Measurements from ENCODE around the gene FLNB. TPM values are rescaled to one million over a fixed set of nuclear protein-coding genes. Genes with fewer than 3 reads are reported as not detected.

The FLNB gene
- total and polyA plus RNA-seq, 2 of the 13 experiments (the other 11 are each of a cell fraction or from before 2014, with no cell fraction given) = 106 to 130 TPM

DNA sequence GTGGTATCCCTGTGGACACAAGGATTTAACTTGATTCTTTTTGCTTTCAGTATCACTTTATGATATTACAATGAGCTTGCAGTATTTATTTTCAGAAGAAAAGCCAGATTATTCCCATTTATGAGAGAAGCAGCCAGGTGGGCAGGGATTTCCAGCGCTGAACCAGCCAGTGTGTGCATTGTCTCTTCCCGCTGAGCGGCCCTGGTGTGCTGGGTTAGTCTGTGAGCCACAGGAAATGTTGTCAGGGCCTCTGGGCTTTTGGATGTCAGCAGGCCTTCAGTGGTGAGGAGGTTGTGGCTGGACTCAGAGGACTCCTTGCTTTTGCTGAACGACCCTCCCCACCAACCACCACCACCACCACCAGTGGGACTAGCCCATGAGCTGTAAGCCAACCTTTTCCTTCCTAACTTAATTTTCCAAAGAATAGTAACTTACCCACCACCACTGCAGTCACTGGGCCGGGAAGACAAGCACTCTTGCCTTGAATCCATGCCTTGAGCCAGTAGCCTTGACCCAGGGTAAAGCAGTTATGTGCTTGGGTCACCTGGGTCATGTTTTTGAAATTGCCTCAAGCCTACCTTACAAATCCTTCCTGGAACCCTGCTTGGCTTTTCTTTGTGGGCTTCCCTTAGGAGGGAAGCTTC lies 33.1 kb downstream of the FLNB start (continued):
- no peak for TF ChIP-seq TCF7L2 (IDR thresholded peaks at IDR 0.05; ENCODE audit: low read depth, low read length)
- TF ChIP-seq RFXANK (CRISPR knock-in tag; IDR thresholded peaks at IDR 0.05) = no peak
- no peak for TF ChIP-seq ZNF772 (CRISPR knock-in tag; IDR thresholded peaks at IDR 0.05)
- TF ChIP-seq, protein P1, sequence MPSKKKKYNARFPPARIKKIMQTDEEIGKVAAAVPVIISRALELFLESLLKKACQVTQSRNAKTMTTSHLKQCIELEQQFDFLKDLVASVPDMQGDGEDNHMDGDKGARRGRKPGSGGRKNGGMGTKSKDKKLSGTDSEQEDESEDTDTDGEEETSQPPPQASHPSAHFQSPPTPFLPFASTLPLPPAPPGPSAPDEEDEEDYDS (CRISPR knock-in tag; IDR thresholded peaks at IDR 0.05) = no peak
- no peak for TF ChIP-seq THYN1 (CRISPR knock-in tag; IDR thresholded peaks at IDR 0.05; ENCODE audit: borderline replicate concordance, low read depth)
- no peak for TF ChIP-seq HHEX (CRISPR knock-in tag; IDR thresholded peaks at IDR 0.05)
- TF ChIP-seq, protein P2, sequence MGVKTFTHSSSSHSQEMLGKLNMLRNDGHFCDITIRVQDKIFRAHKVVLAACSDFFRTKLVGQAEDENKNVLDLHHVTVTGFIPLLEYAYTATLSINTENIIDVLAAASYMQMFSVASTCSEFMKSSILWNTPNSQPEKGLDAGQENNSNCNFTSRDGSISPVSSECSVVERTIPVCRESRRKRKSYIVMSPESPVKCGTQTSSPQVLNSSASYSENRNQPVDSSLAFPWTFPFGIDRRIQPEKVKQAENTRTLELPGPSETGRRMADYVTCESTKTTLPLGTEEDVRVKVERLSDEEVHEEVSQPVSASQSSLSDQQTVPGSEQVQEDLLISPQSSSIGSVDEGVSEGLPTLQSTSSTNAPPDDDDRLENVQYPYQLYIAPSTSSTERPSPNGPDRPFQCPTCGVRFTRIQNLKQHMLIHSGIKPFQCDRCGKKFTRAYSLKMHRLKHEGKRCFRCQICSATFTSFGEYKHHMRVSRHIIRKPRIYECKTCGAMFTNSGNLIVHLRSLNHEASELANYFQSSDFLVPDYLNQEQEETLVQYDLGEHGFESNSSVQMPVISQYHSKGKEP (CRISPR knock-in tag; IDR thresholded peaks at IDR 0.05) = no peak
- no peak for TF ChIP-seq ZNF136 (CRISPR knock-in tag; IDR thresholded peaks at IDR 0.05; ENCODE audit: low read depth)
- TF ChIP-seq SNAPC2 (CRISPR knock-in tag; IDR thresholded peaks at IDR 0.05) = no peak
- TF ChIP-seq RXRB (CRISPR knock-in tag; IDR thresholded peaks at IDR 0.05; ENCODE audit: borderline replicate concordance) = peak; percentile 7; the same call in 1 of the 2 replicates
- no peak for TF ChIP-seq MATR3 (CRISPR knock-in tag; IDR thresholded peaks at IDR 0.05)
- TF ChIP-seq SRSF4 (IDR thresholded peaks at IDR 0.05; ENCODE audit: low read depth, low read length, poor library complexity, severe bottlenecking) = no peak
- TF ChIP-seq HNF4A (CRISPR knock-in tag; IDR thresholded peaks at IDR 0.05) = peak; percentile 45; the same call in 1 of the 2 replicates
- TF ChIP-seq ZNF878 (CRISPR knock-in tag; IDR thresholded peaks at IDR 0.05) = no peak
- TF ChIP-seq, protein P3, sequence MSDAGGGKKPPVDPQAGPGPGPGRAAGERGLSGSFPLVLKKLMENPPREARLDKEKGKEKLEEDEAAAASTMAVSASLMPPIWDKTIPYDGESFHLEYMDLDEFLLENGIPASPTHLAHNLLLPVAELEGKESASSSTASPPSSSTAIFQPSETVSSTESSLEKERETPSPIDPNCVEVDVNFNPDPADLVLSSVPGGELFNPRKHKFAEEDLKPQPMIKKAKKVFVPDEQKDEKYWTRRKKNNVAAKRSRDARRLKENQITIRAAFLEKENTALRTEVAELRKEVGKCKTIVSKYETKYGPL (CRISPR knock-in tag; IDR thresholded peaks at IDR 0.05) = no peak
- 0 out of 2 replicates have a peak, but pooled peaks have one; percentile 12 for TF ChIP-seq MYC (CRISPR knock-in tag; IDR thresholded peaks at IDR 0.05; ENCODE audit: borderline replicate concordance)
- no peak for TF ChIP-seq MIER2 (CRISPR knock-in tag; IDR thresholded peaks at IDR 0.05)
- TF ChIP-seq ZNF160 (CRISPR knock-in tag; IDR thresholded peaks at IDR 0.05) = no peak
- TF ChIP-seq ZNF431 (CRISPR knock-in tag; IDR thresholded peaks at IDR 0.05; ENCODE audit: borderline replicate concordance, low read depth) = no peak
- TF ChIP-seq POLR2AphosphoS5 (IDR thresholded peaks at IDR 0.05; ENCODE audit: low read depth, low read length) = no peak
- TF ChIP-seq, protein P4, sequence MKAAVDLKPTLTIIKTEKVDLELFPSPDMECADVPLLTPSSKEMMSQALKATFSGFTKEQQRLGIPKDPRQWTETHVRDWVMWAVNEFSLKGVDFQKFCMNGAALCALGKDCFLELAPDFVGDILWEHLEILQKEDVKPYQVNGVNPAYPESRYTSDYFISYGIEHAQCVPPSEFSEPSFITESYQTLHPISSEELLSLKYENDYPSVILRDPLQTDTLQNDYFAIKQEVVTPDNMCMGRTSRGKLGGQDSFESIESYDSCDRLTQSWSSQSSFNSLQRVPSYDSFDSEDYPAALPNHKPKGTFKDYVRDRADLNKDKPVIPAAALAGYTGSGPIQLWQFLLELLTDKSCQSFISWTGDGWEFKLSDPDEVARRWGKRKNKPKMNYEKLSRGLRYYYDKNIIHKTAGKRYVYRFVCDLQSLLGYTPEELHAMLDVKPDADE (CRISPR knock-in tag; IDR thresholded peaks at IDR 0.05) = no peak
- TF ChIP-seq NR2C2 (CRISPR knock-in tag; IDR thresholded peaks at IDR 0.05; ENCODE audit: borderline replicate concordance) = no peak
- no peak for TF ChIP-seq ARNT2 (CRISPR knock-in tag; IDR thresholded peaks at IDR 0.05; ENCODE audit: low read depth)
- no peak for TF ChIP-seq CCAR2 (optimal IDR thresholded peaks at IDR 0.05; ENCODE audit: low read depth, low read length)
- TF ChIP-seq, protein P5, sequence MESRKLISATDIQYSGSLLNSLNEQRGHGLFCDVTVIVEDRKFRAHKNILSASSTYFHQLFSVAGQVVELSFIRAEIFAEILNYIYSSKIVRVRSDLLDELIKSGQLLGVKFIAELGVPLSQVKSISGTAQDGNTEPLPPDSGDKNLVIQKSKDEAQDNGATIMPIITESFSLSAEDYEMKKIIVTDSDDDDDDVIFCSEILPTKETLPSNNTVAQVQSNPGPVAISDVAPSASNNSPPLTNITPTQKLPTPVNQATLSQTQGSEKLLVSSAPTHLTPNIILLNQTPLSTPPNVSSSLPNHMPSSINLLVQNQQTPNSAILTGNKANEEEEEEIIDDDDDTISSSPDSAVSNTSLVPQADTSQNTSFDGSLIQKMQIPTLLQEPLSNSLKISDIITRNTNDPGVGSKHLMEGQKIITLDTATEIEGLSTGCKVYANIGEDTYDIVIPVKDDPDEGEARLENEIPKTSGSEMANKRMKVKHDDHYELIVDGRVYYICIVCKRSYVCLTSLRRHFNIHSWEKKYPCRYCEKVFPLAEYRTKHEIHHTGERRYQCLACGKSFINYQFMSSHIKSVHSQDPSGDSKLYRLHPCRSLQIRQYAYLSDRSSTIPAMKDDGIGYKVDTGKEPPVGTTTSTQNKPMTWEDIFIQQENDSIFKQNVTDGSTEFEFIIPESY (CRISPR knock-in tag; IDR thresholded peaks at IDR 0.05) = peak; percentile 68; the same call in 1 of the 2 replicates
- no peak for TF ChIP-seq ELF1 (CRISPR knock-in tag; IDR thresholded peaks at IDR 0.05)
